Erythroblast (primary cell): ENCODE results near the gene FAM107B.

Source experiments
- DNase-seq, 2 experiments: peaks; one replicate each; lab custom pipeline; 2025; lab: John Stamatoyannopoulos, UW
- GATA1 ChIP-seq: IDR thresholded peaks from 2 replicates; pipeline ENCODE4 v1.6.1; 2011; ENCODE audit warnings: low read depth, mild to moderate bottlenecking, control low read depth, low read length, moderate library complexity
- POLR2A ChIP-seq: IDR thresholded peaks from 2 replicates; pipeline ENCODE4 v1.6.1; 2011; ENCODE audit warnings: mild to moderate bottlenecking, low read length

FAM107B gene

GRCh38 chr10:14529351-14529750 is 245.3 kb downstream of the FAM107B start:
- TF ChIP-seq POLR2A (no peak), GATA1 (no peak)
- no peak for DNase-seq

DNA sequence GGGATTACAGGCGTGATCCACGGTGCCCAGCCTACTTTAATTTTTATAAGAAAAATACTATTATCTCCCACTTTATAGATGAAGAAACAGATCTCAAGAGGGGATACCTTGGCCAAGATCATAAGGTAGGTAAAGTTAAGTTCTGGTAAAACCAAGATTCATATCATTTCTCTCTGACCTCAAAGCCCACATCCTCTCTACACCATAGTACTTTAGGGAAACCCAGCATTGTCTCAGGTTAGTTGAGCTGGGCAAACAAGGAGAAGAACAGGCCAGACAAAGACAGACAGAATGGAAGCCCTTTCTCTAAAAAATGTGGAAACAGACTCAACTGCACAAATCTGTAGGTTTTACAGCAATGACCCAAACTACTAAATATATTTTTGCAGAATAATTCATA is 246.2 kb downstream of the FAM107B start:
- TF ChIP-seq GATA1, result no peak
- no peak for TF ChIP-seq POLR2A
- DNase-seq, result no peak

GRCh38 chr10:14527915-14528314 is 246.8 kb downstream of the FAM107B start:
- no peak for TF ChIP-seq GATA1
- no peak for TF ChIP-seq POLR2A
- no peak for DNase-seq

- DNase-seq, result no peak
- no peak for TF ChIP-seq GATA1
- no peak for TF ChIP-seq POLR2A
These were observed 247.4 kb downstream of the FAM107B start for GRCh38 chr10:14527134-14527844.

DNA sequence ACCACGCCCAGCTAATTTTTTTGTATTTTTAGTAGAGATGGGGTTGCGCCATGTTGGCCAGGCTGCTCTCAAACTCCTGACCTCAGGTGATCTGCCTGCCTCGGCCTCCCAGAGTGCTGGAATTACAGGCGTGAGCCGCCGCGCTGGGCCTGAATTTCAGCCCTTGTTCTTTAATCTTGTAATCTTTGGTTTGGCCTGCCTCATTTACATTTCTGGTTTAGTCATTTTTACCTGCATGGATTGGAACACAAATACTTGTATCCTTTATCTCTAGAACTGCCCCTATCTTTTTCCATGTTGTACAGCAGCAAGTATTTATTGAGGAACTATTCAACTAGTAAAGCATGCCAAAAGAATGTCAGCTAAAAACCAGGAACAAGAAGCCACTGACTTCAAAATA is 248.4 kb downstream of the FAM107B start:
- DNase-seq, result no peak
- no peak for TF ChIP-seq GATA1
- no peak for TF ChIP-seq POLR2A

DNA sequence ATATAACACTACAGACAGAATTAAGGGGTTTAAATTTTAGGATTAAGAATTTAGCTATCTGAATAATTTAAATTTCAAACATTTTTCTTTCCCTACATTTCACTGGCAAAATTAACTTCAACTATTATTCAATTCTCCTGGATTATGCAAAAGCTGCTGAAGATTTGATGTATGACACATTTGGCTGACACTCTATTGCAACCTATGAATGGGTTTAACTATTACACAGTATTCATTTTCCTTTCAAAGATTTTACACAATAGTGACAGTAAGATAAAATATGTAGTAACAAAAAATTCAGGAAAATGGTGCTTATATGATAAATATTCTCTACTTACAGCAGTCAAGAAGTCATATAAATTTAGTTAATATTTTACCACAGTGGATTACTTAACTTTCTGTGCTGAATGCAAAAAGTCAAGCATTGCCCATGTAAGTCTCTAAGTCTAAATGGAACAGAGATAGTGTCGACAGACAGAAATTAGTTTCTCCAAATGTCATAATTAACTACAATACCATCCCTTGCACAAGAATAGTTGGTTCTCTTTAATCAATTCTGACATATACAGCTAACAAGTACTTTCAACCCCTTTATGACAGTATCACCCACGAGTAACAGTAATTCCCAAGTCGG is 249.9 kb downstream of the FAM107B start:
- no peak for TF ChIP-seq POLR2A
- TF ChIP-seq GATA1, result no peak
- DNase-seq, result no peak

- TF ChIP-seq POLR2A, result no peak
- TF ChIP-seq GATA1, result no peak
- no peak for DNase-seq
These were observed 251.4 kb downstream of the FAM107B start for GRCh38 chr10:14523286-14523685.

DNA sequence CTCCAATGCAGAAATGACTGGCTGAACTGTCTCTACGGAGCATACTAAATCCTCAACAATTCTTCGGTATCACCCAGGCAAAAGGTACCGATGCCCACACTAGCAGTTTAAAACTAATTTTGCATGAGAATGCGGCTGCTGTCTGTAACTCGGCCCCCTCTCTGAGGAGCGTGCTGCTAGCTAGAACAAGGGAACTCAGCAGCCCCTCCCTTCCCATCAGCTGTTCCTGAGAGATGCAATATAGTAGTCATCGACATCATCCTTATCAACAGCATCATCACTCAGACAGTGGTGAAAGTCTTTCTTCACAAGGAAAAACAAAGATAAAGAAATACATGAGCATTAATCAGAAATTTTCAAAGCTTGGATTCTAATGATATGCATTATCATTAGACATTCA is 254.9 kb downstream of the FAM107B start:
- TF ChIP-seq POLR2A (no peak), GATA1 (no peak)

DNA sequence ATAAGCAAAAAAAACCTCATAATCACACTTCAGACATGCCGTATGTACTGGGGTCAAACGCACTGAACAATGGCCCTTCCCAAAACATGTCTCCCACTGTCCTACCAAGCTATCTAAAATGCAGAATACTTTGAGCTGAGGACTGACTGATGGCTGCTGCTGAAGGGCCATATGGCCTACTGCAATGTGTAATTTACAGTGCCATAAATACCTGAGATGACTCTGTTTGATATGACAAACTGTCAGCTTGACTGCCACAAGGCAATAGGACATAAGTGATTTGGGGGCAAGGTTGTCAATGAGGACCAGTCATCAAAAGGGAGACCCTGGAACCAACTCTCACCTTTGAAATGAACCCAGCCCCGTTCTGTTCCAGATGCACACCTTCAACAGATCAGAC is 256.5 kb downstream of the FAM107B start:
- TF ChIP-seq GATA1 (no peak), POLR2A (no peak)

More for the DNA sequence above, 254.9 kb downstream of the FAM107B start:
- no peak for DNase-seq

DNA sequence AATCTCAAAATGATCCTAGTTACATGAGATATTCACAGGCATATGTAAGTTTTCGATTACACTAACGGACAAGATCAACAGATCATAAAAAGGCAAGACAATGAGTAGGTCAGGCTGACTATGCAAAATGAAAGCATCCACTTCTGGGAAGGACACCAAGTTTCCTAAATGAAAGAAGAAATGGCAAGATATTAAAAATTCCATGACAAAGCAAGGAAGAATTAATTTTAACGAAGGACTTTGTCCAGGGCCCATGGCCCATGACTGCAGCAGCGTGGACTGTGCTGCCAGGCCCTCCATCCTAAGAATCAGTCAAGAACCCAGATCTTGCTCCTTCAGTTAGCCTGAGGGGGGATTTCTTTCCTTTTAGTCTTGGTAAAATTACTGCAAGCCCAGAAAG is 261.6 kb downstream of the FAM107B start:
- no peak for DNase-seq
- TF ChIP-seq GATA1, result no peak
- TF ChIP-seq POLR2A, result no peak

More for the DNA sequence above, 256.5 kb downstream of the FAM107B start:
- DNase-seq, result no peak

GRCh38 chr10:14510346-14510745 is 264.4 kb downstream of the FAM107B start:
- TF ChIP-seq GATA1, result no peak
- no peak for TF ChIP-seq POLR2A
- DNase-seq, result no peak

DNA sequence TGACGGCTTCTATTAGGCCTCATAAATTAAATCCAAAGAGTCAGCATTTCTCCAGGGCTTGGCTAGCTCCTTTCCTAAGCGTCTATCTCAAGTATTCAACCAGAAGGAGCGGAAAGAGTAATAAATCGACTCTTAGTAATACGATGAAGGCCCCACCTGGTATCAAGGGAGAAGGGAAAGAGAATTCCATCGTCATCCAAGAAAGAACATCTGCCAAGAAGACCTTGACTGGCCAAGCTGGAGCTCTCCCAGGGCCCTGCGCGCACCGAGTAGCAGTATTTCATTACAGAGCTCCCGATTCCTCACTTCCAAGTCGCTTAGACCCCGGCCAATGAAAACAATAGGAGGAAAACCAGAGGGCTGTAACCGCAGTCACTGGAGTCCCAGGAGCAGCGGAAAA is 266.0 kb downstream of the FAM107B start:
- TF ChIP-seq GATA1 (no peak), POLR2A (no peak)
- no peak for DNase-seq

DNA sequence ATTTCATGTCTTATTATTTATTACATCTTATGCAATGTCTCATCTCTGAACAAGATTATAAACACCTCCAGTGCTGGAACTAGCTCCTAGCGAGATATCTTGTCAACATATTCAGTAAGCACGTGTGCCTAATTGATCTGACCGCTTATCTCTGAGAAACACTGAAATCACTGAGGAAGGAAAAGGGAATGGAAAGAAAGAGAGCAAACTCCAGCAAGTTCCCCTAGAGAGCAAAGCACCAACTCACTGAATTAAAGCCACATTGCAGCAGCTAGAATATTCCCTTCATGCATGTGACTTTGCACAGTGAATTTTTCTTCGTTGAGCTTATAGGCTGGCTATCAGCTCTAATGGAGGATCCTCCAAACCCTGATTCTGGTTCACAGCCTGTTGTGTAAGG is 266.9 kb downstream of the FAM107B start:
- TF ChIP-seq POLR2A (no peak), GATA1 (no peak)
- DNase-seq, result no peak

- no peak for DNase-seq
- TF ChIP-seq GATA1 (no peak), POLR2A (no peak)
These were observed 267.5 kb downstream of the FAM107B start for GRCh38 chr10:14507176-14507575.
